B cell (primary cell): Measurements from ENCODE around the gene SEC24B.
"Not testable (repeated sequence)": the region's sequence is repeated elsewhere in the genome, so short reads cannot be mapped to it uniquely, and the experiment has no call there.

Source experiments
- EZH2 ChIP-seq: IDR thresholded peaks from 2 replicates; pipeline ENCODE4 v1.6.1; 2012; ENCODE audit warnings: borderline replicate concordance, low read depth, mild to moderate bottlenecking, moderate library complexity, low read length; ENCODE audit not compliant: insufficient read depth, poor library complexity, severe bottlenecking
- TF ChIP-seq, protein P1 (sequence below): fragments of 200-600 bp; IDR thresholded peaks from one replicate; pipeline ENCODE4 v1.8.0; 2022; ENCODE audit warnings: antibody characterized with exemption, mild to moderate bottlenecking

DNA sequence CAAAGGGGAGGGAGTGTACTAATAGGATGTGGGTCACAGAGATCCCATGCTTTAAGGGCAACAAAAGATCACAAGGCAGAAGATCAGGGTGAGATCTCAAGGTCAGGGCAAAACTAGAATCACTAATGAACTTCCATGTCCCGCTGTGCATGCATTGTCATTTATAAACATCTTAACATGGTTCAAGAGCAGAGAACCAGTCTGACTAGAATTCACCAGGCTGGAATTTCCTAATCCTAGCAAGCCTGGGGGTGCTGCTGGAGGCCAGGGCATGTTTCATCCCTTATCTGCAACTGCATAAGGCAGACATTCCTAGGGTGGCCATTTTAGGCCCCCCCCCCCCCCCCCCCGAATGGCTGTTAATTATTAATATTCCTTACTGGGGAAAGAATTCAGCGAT is 19.5 kb downstream of the SEC24B start:
- TF ChIP-seq, protein P1, sequence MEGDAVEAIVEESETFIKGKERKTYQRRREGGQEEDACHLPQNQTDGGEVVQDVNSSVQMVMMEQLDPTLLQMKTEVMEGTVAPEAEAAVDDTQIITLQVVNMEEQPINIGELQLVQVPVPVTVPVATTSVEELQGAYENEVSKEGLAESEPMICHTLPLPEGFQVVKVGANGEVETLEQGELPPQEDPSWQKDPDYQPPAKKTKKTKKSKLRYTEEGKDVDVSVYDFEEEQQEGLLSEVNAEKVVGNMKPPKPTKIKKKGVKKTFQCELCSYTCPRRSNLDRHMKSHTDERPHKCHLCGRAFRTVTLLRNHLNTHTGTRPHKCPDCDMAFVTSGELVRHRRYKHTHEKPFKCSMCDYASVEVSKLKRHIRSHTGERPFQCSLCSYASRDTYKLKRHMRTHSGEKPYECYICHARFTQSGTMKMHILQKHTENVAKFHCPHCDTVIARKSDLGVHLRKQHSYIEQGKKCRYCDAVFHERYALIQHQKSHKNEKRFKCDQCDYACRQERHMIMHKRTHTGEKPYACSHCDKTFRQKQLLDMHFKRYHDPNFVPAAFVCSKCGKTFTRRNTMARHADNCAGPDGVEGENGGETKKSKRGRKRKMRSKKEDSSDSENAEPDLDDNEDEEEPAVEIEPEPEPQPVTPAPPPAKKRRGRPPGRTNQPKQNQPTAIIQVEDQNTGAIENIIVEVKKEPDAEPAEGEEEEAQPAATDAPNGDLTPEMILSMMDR: not testable (repeated sequence)
- TF ChIP-seq EZH2: not testable (repeated sequence)
